Naive thymus-derived CD4-positive, alpha-beta T cell (primary cell): ENCODE results near the gene C1orf167. TPM values are rescaled to one million over a fixed set of nuclear protein-coding genes. Genes with fewer than 3 reads are reported as not detected.

ENCODE experiments used
- ATAC-seq: fragments of 150-1000 bp; cut with Tn5 transposase; 2 replicates; pipeline ENCODE4 v1.10.0; 2021; ENCODE audit warnings: mild to moderate bottlenecking, moderate library complexity
- CTCF ChIA-PET: fragments of 350-600 bp; sonication (Branson Sonifier 250); formaldehyde crosslinking; loops from one replicate; lab custom pipeline; 2021; ENCODE audit warnings: antibody characterized with exemption; lab: Charles Lee
- POLR2A ChIA-PET: fragments of 350-600 bp; sonication (Branson Sonifier 250); formaldehyde crosslinking; loops from one replicate; lab custom pipeline; 2021; ENCODE audit warnings: antibody characterized with exemption, inconsistent platforms; lab: Charles Lee
- DNase-seq, 9 donors: peaks; one replicate each; pipeline versions ENCODE4 v3.0.0 to v3.0.0-alpha.2; 2020 to 2022; ENCODE audit warnings: mixed read lengths in 1 of 9
- H3K27ac ChIP-seq: one replicate; pipeline ENCODE4 v1.7.0; 2013; ENCODE audit warnings: mild to moderate bottlenecking, low read depth, low read length, moderate library complexity
- H3K27me3 ChIP-seq, 2 donors: one replicate each; pipeline ENCODE4 v1.7.0; 2013; ENCODE audit warnings: low read length in 2 of 2, mild to moderate bottlenecking in 2 of 2, moderate library complexity in 2 of 2; ENCODE audit not compliant: control insufficient read depth in 2 of 2, insufficient read depth in 2 of 2
- H3K36me3 ChIP-seq, 3 experiments: 1 replicate in 2 of 3; 2 replicates in 1 of 3; pipeline ENCODE4 v1.7.0; 2013; ENCODE audit warnings: low read length in 3 of 3, mild to moderate bottlenecking in 3 of 3, moderate library complexity in 1 of 3; ENCODE audit not compliant: insufficient read depth in 3 of 3, control insufficient read depth in 2 of 3
- H3K4me1 ChIP-seq, 2 donors: one replicate each; pipeline ENCODE4 v1.7.0; 2013; ENCODE audit warnings: low read length in 2 of 2, mild to moderate bottlenecking in 2 of 2, moderate library complexity in 1 of 2; ENCODE audit not compliant: control insufficient read depth in 2 of 2, insufficient read depth in 2 of 2
- H3K4me3 ChIP-seq: 2 replicates; pipeline ENCODE4 v1.7.0; 2013; ENCODE audit warnings: mild to moderate bottlenecking, low read length
- H3K9me3 ChIP-seq, 3 experiments: 1 replicate in 2 of 3; 2 replicates in 1 of 3; pipeline ENCODE4 v1.7.0; 2013; ENCODE audit warnings: low read length in 3 of 3; ENCODE audit not compliant: control insufficient read depth in 2 of 3
- H3K27ac Mint-ChIP-seq, 9 donors: one replicate each; pipeline ENCODE4 v1.8.0; 2020 to 2022; ENCODE audit warnings: mixed read lengths in 9 of 9, mild to moderate bottlenecking in 8 of 9, moderate library complexity in 5 of 9, inconsistent platforms in 2 of 9
- H3K27me3 Mint-ChIP-seq, 5 donors: one replicate each; pipeline ENCODE4 v1.8.0; 2021 to 2022; ENCODE audit warnings: mixed read lengths in 5 of 5, mild to moderate bottlenecking in 1 of 5
- H3K36me3 Mint-ChIP-seq, 5 donors: one replicate each; pipeline ENCODE4 v1.8.0; 2020 to 2022; ENCODE audit warnings: mixed read lengths in 5 of 5, mild to moderate bottlenecking in 3 of 5, inconsistent platforms in 1 of 5
- H3K4me1 Mint-ChIP-seq, 7 donors: one replicate each; pipeline ENCODE4 v1.8.0; 2020 to 2022; ENCODE audit warnings: mixed read lengths in 7 of 7, mild to moderate bottlenecking in 3 of 7, inconsistent platforms in 1 of 7
- H3K4me3 Mint-ChIP-seq, 10 donors: one replicate each; pipeline ENCODE4 v1.8.0; 2020 to 2022; ENCODE audit warnings: mild to moderate bottlenecking in 10 of 10, mixed read lengths in 10 of 10, moderate library complexity in 6 of 10, inconsistent platforms in 2 of 10
- H3K9me3 Mint-ChIP-seq, 11 donors: one replicate each; pipeline ENCODE4 v1.8.0; 2020 to 2022; ENCODE audit warnings: mixed read lengths in 11 of 11, mild to moderate bottlenecking in 4 of 11, inconsistent platforms in 1 of 11, moderate library complexity in 1 of 11
- intact Hi-C, 2 donors: fragments of 100-400 bp; cut with micrococcal nuclease; formaldehyde crosslinking; loops; one replicate each; pipeline ENCODE4 v1.15.1; 2023
- polyA plus RNA-seq, 2 donors: library from polyadenylated mRNA; unstranded; fragments of 300-500 nt; fragmentation: Illumina TruSeq; gene quantifications; one replicate each; pipeline ENCODE4 v1.2.3, GENCODE V29; 2021
- total RNA-seq, 6 experiments: library from RNA in 5 of 6; stranded (reverse) in 5 of 6; gene quantifications; 1 replicate in 5 of 6; 2 replicates in 1 of 6; pipeline ENCODE4 v1.2.3 and lab custom pipeline; 2021 to 2026

C1orf167 gene
- total and polyA plus RNA-seq, 7 experiments from 2014 or later: 0.13 to 0.45 TPM; not detected in 5

DNA sequence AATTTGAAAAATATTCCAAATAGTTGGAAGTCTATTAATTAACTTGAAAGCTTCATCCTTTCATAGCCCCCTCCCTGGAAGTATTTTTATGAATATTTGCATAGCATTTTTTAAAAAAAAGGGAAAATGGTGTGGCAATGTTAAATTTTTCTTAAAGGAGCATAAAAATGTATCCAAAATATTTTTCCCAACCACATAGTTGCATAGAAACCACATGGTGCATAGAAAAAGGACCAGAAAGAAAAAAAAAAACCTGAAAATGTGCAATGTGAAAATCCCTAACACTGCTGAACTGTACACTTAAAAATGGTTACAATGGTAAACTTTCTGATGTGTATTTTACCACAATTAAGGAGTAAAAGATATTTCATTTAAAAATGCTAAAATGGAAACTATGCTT lies 8.0 kb downstream of the C1orf167 start:
- ATAC-seq: no peak
- H3K4me1 Mint-ChIP-seq: no peaks in the 10 kb centered on the region
- intact Hi-C loops: no loop called here
- Histone ChIP-seq H3K36me3 (no peaks in the 10 kb centered on the region), H3K4me1 (no peaks in the 10 kb centered on the region), H3K9me3 (no peaks in the 10 kb centered on the region), H3K4me3 (no peak overlapping the region), H3K27ac (no peak overlapping the region), H3K27me3 (no peaks in the 10 kb centered on the region)
- peaks cover 0 to 3% (median 0%) of the 10 kb centered on the region in 5 donors for H3K27me3 Mint-ChIP-seq
- POLR2A ChIA-PET: no interaction called here
- H3K9me3 Mint-ChIP-seq: no peaks in the 10 kb centered on the region
- DNase-seq: no peak
- H3K4me3 Mint-ChIP-seq: no peak overlapping the region
- CTCF ChIA-PET: interaction anchor here (0.9 kb wide), 1 partner anchor 10 kb away, joined by 4 read pairs; no protein-coding TSS in a partner anchor
- H3K27ac Mint-ChIP-seq: no peak overlapping the region
- no peaks in the 10 kb centered on the region for H3K36me3 Mint-ChIP-seq

DNA sequence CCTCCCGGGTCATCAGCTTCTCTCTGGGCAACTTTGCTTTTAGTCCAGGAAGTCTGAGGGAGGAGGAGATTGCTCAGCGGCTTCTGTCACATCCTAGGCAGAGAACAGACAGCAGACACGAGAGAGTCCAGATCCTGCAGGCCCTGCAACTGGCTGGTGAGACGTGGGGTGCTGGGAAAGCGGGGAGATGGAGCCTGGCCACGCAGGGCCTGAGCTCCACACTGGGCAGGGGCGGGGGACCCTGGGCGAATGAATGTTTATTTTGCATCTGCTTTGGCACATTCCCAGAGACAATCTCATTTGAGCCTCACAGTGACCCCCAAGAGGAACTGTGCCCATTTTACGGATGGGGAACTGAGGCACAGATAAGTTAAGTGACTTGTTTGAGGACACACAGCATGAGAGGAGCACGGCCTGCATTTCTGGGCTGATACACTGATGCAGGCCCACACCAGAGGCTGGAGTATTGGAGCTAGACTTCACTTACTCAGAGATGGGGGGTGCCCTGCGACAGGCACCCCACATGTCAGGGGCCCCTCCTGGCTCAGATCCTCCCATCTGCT lies 9.6 kb downstream of the C1orf167 start:
- no peak overlapping the region for H3K27ac ChIP-seq
- H3K4me1 Mint-ChIP-seq: no peaks in the 10 kb centered on the region
- ATAC-seq (no peak), DNase-seq (no peak)
- H3K27ac Mint-ChIP-seq: no peak overlapping the region
- no peak overlapping the region for H3K4me3 Mint-ChIP-seq
- no peaks in the 10 kb centered on the region for H3K36me3 Mint-ChIP-seq
- ChIA-PET POLR2A (no interaction called here), CTCF (no interaction called here)
- no peak overlapping the region for H3K4me3 ChIP-seq
- peaks cover 0 to 3% (median 0%) of the 10 kb centered on the region in 5 donors for H3K27me3 Mint-ChIP-seq
- intact Hi-C loops: no loop called here
- H3K4me1 ChIP-seq: no peaks in the 10 kb centered on the region
- no peaks in the 10 kb centered on the region for H3K9me3 ChIP-seq
- no peaks in the 10 kb centered on the region for H3K36me3 ChIP-seq
- no peaks in the 10 kb centered on the region for H3K9me3 Mint-ChIP-seq
- no peaks in the 10 kb centered on the region for H3K27me3 ChIP-seq

DNA sequence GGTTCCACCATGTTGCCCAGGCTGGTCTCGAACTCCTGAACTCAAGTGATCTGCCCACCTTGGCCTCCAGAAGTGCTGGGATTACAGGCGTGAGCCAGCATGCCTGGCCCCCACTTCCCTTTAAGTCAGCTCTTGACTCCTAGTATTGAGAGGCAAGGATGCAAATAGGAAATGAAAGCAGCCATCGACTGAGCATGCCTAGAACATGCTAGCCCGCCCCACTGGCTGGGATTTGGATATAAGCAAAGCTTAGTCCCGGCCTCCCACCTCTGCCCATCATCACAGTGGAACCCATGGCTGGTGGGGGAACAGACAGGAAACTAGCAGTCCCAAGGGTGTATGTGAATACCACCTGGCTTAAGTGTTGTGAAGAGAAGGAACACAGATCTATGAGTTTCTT lies 10.5 kb downstream of the C1orf167 start:
- Mint-ChIP-seq H3K27ac (no peak overlapping the region), H3K4me3 (no peak overlapping the region), H3K36me3 (no peaks in the 10 kb centered on the region), H3K4me1 (no peaks in the 10 kb centered on the region), H3K27me3 (peaks cover 0 to 3% (median 0%) of the 10 kb centered on the region in 5 donors), H3K9me3 (no peaks in the 10 kb centered on the region)
- Histone ChIP-seq H3K27ac (no peak overlapping the region), H3K9me3 (no peaks in the 10 kb centered on the region), H3K4me3 (no peak overlapping the region), H3K36me3 (no peaks in the 10 kb centered on the region), H3K27me3 (no peaks in the 10 kb centered on the region), H3K4me1 (no peaks in the 10 kb centered on the region)
- POLR2A ChIA-PET: no interaction called here
- ATAC-seq: no peak
- no peak for DNase-seq
- intact Hi-C loops: no loop called here
- CTCF ChIA-PET: no interaction called here

DNA sequence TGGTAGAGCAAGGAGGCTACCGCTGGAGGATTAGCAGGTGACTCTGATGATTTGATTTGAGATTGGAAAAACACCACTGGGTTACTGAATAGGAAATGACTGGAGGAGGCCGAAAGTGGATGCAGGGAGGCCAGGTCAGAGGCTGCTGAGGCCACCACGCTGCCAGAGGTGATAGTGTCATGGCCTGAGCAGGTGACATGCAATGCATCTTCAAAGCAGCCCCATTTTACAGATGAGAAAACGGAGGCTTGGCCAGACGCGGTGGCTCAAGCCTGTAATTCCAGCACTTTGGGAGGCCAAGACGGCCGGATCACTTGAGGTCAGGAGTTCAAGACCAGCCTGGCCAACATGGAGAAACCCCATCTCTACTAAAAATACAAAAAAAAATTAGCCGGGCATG lies 12.8 kb downstream of the C1orf167 start:
- Histone ChIP-seq H3K9me3 (no peaks in the 10 kb centered on the region), H3K4me3 (no peak overlapping the region), H3K36me3 (no peaks in the 10 kb centered on the region), H3K27me3 (no peaks in the 10 kb centered on the region), H3K4me1 (no peaks in the 10 kb centered on the region), H3K27ac (no peak overlapping the region)
- Mint-ChIP-seq H3K4me3 (no peak overlapping the region), H3K9me3 (no peaks in the 10 kb centered on the region), H3K27me3 (peaks cover 0 to 3% (median 0%) of the 10 kb centered on the region in 5 donors), H3K36me3 (no peaks in the 10 kb centered on the region), H3K27ac (no peak overlapping the region), H3K4me1 (no peaks in the 10 kb centered on the region)
- ChIA-PET CTCF (no interaction called here), POLR2A (no interaction called here)
- intact Hi-C loops: no loop called here
- DNase-seq: no peak
- ATAC-seq: no peak

DNA sequence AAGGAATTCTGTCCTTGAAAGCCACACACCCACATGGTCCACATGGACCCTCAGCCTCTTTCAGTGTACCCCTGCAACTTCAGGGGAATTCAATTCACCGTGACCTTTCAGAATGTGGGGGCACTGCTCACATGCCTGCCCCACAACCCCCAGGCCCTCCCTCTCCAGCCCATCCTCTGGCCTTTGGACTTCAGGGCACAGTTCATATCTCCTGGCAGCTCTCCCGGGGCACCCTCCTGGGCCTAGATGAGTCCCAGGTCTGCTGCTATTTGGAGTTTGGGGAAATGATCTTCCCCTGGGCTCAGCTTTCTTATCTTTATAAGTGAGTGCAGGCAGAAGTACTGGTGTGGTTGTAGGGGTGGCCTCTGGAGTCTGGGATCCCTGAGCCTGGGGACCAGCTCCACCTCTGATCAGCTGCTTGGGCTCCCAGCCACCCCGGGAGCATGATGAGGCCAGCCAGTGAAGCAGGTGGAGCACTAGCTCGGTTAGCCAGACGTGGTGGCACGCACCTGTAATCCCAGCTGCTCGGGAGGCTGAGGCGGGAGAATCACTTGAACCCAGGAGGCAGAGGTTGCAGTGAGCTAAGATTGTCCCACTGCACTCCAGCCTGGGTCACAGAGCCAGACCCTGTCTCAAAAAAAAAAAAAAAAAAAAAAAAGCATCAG lies 15.8 kb downstream of the C1orf167 start:
- no peak overlapping the region for H3K4me3 Mint-ChIP-seq
- ChIA-PET CTCF (no interaction called here), POLR2A (no interaction called here)
- Histone ChIP-seq H3K9me3 (no peaks in the 10 kb centered on the region), H3K36me3 (no peaks in the 10 kb centered on the region), H3K27me3 (no peaks in the 10 kb centered on the region), H3K4me3 (no peak overlapping the region), H3K27ac (no peak overlapping the region), H3K4me1 (no peaks in the 10 kb centered on the region)
- H3K9me3 Mint-ChIP-seq: no peaks in the 10 kb centered on the region
- H3K27ac Mint-ChIP-seq: no peak overlapping the region
- peaks cover 0 to 3% (median 0%) of the 10 kb centered on the region in 5 donors for H3K27me3 Mint-ChIP-seq
- ATAC-seq: no peak
- H3K4me1 Mint-ChIP-seq: no peaks in the 10 kb centered on the region
- no peak for DNase-seq
- intact Hi-C loops: no loop called here
- no peaks in the 10 kb centered on the region for H3K36me3 Mint-ChIP-seq

DNA sequence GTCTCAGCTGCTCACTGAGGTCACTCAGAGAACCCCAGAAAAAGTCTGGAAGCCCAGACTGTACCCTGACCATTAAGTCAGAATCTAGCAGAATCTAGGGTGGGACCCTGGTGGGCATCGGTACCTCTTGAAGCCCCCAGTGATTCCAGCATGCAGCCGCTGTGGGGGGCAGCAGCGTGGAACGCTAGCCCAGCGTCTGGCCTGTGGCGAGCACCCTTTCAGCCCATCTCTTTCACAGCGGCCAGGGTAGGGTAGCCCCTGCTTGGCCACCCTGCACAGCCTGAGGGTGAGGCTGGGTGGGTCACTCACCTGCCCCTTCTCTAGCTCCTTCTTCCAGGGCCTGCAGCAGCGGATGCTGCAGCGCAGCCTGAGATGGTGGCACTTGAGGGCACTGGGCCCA lies 16.3 kb downstream of the C1orf167 start:
- intact Hi-C loops: no loop called here
- Mint-ChIP-seq H3K4me3 (no peak overlapping the region), H3K36me3 (no peaks in the 10 kb centered on the region), H3K9me3 (no peaks in the 10 kb centered on the region), H3K27ac (no peak overlapping the region), H3K27me3 (peaks cover 0 to 3% (median 0%) of the 10 kb centered on the region in 5 donors), H3K4me1 (no peaks in the 10 kb centered on the region)
- no peak overlapping the region for H3K4me3 ChIP-seq
- no peak overlapping the region for H3K27ac ChIP-seq
- H3K36me3 ChIP-seq: no peaks in the 10 kb centered on the region
- DNase-seq (no peak), ATAC-seq (no peak)
- ChIA-PET POLR2A (no interaction called here), CTCF (no interaction called here)
- no peaks in the 10 kb centered on the region for H3K27me3 ChIP-seq
- H3K4me1 ChIP-seq: no peaks in the 10 kb centered on the region
- no peaks in the 10 kb centered on the region for H3K9me3 ChIP-seq
